T follicular helper cell (primary cell): ENCODE measurements around the gene TEAD4.

Experiments
- DNase-seq: peaks from one replicate; pipeline ENCODE4 v3.0.0-alpha.2; 2020; ENCODE audit warnings: low read depth

Gene TEAD4

GRCh38 chr12:3083241-3083920, 124.2 kb downstream of the TEAD4 start:
- DNase-seq, result no peak

GRCh38 chr12:3083921-3084347, 124.7 kb downstream of the TEAD4 start:
- no peak for DNase-seq

- DNase-seq, result no peak
Observed at GRCh38 chr12:3084742-3085141, 125.5 kb downstream of the TEAD4 start.

- no peak for DNase-seq
Observed at GRCh38 chr12:3085341-3086139, 126.3 kb downstream of the TEAD4 start.

GRCh38 chr12:3086211-3086610, 127.0 kb downstream of the TEAD4 start:
- DNase-seq, result no peak

DNA sequence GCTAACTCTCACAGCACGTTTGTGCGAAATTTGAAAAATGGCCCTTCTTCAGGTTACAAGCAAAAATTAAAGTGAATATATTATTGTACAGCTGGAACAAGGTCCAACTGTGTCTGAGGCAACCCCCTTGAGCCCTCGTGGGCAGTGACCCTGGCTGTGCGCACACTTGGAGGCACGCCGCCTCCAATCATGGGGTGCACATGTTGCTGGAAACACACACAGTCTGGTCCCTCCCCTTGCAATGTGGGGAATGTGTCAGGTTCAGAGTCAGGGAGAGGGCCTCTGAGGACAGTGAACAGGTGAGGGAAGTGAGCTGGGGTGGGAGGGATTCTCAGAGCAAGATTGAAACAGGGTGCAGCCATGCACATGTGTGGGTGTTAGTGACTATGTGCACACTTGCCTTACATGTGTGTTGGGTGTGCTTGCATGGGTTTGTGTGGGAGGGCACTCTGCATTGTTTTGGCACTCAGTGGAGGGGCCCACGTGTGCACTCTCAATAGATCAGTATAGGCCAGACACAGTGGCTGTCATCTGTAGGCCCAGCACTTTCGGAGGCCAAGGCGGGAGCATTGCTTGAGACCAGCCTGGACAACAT, 127.6 kb downstream of the TEAD4 start:
- DNase-seq, result no peak

DNA sequence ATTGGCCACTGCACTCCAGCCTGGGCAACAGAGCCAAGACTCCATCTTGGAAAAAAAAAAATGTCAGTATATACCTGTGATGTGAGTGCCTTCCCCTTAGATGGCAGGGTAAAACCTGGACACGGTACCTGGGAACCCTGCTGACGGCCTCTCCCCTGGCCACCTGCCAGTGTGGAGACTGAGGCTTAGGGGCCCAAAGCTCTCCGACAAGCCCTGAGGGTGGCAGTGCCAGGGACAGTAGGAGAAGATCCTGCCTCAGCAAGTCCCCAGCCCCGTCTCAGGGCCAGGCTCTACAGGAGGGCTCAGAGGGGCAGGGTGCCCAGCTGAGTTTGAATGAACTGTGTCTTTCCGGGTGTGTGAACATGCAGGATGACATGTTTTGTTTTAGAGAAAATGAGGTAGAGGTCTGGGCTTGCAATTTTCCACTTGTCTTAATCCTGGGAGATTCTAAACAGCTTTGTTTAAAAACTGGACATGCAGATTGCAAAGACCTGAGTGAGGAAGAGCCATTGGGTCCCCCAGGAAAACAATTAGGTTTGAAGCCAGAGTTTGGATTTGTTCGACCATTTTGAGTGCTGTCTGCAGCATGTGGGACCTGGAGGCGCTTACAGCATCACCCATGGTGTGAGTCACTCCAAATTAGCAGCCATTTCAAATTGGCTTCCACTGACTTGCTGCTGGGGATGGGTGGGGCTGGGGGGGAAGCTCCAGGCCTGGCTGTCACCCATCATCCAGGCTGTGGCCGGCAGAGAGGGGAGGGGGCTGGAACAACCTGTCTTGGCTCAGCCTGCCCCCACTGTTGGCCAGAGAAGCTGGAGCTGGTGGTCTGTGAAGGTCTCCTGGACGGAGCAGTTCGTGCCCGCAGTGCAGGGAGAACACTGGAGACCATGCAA, 128.8 kb downstream of the TEAD4 start:
- no peak for DNase-seq

DNA sequence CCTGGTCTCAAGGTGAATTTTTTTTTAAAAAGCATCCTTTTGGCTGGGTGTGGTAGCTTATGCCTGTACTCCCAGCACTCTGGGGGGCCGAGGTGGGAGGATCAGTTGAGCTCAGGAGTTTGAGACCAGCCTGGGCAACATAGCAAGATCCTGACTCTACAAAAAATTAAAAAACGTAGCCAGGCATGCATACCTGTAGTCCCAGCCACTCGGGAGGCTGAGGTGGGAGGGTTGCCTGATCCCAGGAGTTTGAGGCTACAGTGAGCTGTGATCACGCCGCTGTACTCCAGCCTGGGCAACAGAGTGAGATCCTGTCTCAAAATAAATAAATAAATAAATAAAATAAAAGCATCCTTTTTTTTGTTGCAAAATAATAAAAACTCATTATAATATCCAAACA, 130.4 kb downstream of the TEAD4 start:
- no peak for DNase-seq
